ENCODE results near the gene TRMT61A.

GRCh38 chr14:103517174-103517566, 11.8 kb upstream of the TRMT61A start:
- TF ChIP-seq TARDBP (IDR thresholded peaks at IDR 0.05) = no peak
- no peak for TF ChIP-seq CTBP1 (IDR thresholded peaks at IDR 0.05; ENCODE audit: borderline replicate concordance)
- TF ChIP-seq ZNF384 (IDR thresholded peaks at IDR 0.05) = no peak
- TF ChIP-seq NFRKB (IDR thresholded peaks at IDR 0.05) = no peak
- TF ChIP-seq SP1 (IDR thresholded peaks at IDR 0.05) = no peak
- TF ChIP-seq ELF4 (IDR thresholded peaks at IDR 0.05) = no peak
- no peak for TF ChIP-seq SUZ12 (IDR thresholded peaks at IDR 0.05)
- no peak for TF ChIP-seq FOXM1 (IDR thresholded peaks at IDR 0.05; ENCODE audit: borderline replicate concordance)
- TF ChIP-seq PKNOX1 (IDR thresholded peaks at IDR 0.05) = no peak
